Measurements from ENCODE around the gene ABCA2.

- TF ChIP-seq CTCF (conservative IDR thresholded peaks at IDR 0.05): no peak
- TF ChIP-seq ZFX (IDR thresholded peaks at IDR 0.05): no peak
Observed at GRCh38 chr9:137052293-137052692, 24.3 kb upstream of the ABCA2 start.

All from C4-2B (cell line).